Measurements from ENCODE around the gene SCGB1D4.

The SCGB1D4 gene

DNA sequence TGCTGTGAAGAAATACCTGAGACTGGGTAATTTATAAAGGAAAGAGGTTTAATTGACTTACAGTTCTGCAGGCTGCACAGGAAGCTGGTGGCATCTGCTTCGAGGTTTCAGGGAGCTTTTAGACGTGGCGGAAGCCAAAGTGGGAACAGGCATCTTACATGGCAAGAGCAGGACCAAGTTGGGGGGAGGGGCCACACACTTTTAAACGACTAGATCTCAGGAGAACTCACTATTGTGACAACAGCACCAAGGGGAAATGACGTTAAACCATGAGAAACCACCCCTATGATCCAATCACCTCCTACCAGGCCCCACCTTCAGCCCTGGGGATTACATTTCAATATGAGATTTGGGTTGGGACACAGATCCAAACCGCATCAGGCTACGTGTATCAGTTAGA is 11.1 kb upstream of the SCGB1D4 start:
- Histone ChIP-seq H3K4me3 (ENCODE audit: insufficient read depth, low read length, poor library complexity, severe bottlenecking) (no peak overlapping the region), H3K36me3 (ENCODE audit: low read length) (no peaks in the 10 kb centered on the region), H3K27ac (ENCODE audit: low read depth, low read length) (no peak overlapping the region), H3K4me2 (ENCODE audit: low read depth, low read length, poor library complexity, severe bottlenecking) (no peak overlapping the region), H3K9me3 (ENCODE audit: insufficient read depth, low read length) (no peaks in the 10 kb centered on the region), H3F3A (ENCODE audit: insufficient read depth) (no peaks in the 10 kb centered on the region), H4K20me1 (ENCODE audit: low read depth, low read length) (no peaks in the 10 kb centered on the region), H3K79me2 (ENCODE audit: insufficient read depth, low read length) (no peaks in the 10 kb centered on the region), H2AFZ (ENCODE audit: low read depth, low read length, severe bottlenecking) (no peak overlapping the region), H3K9ac (ENCODE audit: low read length) (no peak overlapping the region), H3K9me2 (replicated peaks; ENCODE audit: insufficient read depth, low read length) (no peaks in the 10 kb centered on the region), H3K27me3 (ENCODE audit: low read length) (no peaks in the 10 kb centered on the region)
- TF ChIP-seq, protein P1, sequence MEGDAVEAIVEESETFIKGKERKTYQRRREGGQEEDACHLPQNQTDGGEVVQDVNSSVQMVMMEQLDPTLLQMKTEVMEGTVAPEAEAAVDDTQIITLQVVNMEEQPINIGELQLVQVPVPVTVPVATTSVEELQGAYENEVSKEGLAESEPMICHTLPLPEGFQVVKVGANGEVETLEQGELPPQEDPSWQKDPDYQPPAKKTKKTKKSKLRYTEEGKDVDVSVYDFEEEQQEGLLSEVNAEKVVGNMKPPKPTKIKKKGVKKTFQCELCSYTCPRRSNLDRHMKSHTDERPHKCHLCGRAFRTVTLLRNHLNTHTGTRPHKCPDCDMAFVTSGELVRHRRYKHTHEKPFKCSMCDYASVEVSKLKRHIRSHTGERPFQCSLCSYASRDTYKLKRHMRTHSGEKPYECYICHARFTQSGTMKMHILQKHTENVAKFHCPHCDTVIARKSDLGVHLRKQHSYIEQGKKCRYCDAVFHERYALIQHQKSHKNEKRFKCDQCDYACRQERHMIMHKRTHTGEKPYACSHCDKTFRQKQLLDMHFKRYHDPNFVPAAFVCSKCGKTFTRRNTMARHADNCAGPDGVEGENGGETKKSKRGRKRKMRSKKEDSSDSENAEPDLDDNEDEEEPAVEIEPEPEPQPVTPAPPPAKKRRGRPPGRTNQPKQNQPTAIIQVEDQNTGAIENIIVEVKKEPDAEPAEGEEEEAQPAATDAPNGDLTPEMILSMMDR (IDR thresholded peaks at IDR 0.05; ENCODE audit: insufficient read depth, low read length, poor library complexity, severe bottlenecking), result no peak
- TF ChIP-seq EZH2phosphoT487 (conservative IDR thresholded peaks at IDR 0.05; ENCODE audit: low read length), result no peak

DNA sequence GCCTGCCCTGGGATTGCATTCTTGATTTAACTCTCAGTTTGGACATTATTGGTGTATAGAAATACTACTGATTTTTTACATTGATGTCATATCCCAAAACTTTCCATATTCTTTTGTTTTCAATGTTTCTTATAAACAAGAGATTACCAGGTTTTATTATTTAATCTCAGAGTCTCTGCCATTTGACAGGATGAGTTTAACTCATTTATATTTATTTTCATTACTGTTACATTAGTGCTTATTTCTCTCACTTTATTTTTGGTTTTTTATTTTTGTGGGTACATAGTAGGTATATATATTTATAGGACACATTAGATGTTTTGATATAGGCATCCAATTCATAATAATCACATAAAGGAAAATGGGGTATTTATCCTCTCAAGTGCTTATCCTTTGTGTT is 9.1 kb upstream of the SCGB1D4 start:
- H3K36me3 ChIP-seq (ENCODE audit: low read length), result no peaks in the 10 kb centered on the region
- H3K9me3 ChIP-seq (ENCODE audit: insufficient read depth, low read length), result no peaks in the 10 kb centered on the region
- H3F3A ChIP-seq (ENCODE audit: insufficient read depth), result no peaks in the 10 kb centered on the region
- no peak for TF ChIP-seq EZH2phosphoT487 (conservative IDR thresholded peaks at IDR 0.05; ENCODE audit: low read length)
- TF ChIP-seq, protein P1 (IDR thresholded peaks at IDR 0.05; ENCODE audit: insufficient read depth, low read length, poor library complexity, severe bottlenecking), result no peak
- H3K9ac ChIP-seq (ENCODE audit: low read length), result no peak overlapping the region
- no peak overlapping the region for H2AFZ ChIP-seq (ENCODE audit: low read depth, low read length, severe bottlenecking)
- no peaks in the 10 kb centered on the region for H3K79me2 ChIP-seq (ENCODE audit: insufficient read depth, low read length)
- H3K27ac ChIP-seq (ENCODE audit: low read depth, low read length), result no peak overlapping the region
- no peaks in the 10 kb centered on the region for H4K20me1 ChIP-seq (ENCODE audit: low read depth, low read length)
- no peak overlapping the region for H3K4me3 ChIP-seq (ENCODE audit: insufficient read depth, low read length, poor library complexity, severe bottlenecking)
- no peaks in the 10 kb centered on the region for H3K27me3 ChIP-seq (ENCODE audit: low read length)
- no peak overlapping the region for H3K4me2 ChIP-seq (ENCODE audit: low read depth, low read length, poor library complexity, severe bottlenecking)
- no peaks in the 10 kb centered on the region for H3K9me2 ChIP-seq (replicated peaks; ENCODE audit: insufficient read depth, low read length)

DNA sequence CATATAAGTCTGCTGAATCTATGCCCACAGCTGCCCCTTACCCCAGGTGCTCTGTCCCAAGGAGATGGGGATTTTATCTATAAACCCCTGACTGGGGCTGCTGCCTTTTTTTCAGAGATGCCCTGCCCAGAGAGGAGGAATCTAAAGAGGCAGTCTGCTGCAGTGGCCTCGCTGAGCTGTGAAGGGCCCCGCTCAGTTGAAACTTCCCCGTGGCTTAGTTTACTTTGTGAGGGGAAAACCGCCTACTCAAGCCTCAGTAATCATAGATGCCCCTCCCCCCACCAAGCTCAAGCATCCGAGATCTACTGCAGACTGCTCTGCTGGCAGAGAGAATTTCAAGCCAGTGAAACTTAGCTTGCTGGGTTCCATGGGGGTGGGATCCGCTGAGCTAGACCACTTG is 7.4 kb upstream of the SCGB1D4 start:
- Histone ChIP-seq H3K9ac (ENCODE audit: low read length) (no peak overlapping the region), H3K4me2 (ENCODE audit: low read depth, low read length, poor library complexity, severe bottlenecking) (no peak overlapping the region), H4K20me1 (ENCODE audit: low read depth, low read length) (no peaks in the 10 kb centered on the region), H3K36me3 (ENCODE audit: low read length) (no peaks in the 10 kb centered on the region), H3F3A (ENCODE audit: insufficient read depth) (no peaks in the 10 kb centered on the region), H3K4me3 (ENCODE audit: insufficient read depth, low read length, poor library complexity, severe bottlenecking) (no peak overlapping the region), H3K79me2 (ENCODE audit: insufficient read depth, low read length) (no peaks in the 10 kb centered on the region), H2AFZ (ENCODE audit: low read depth, low read length, severe bottlenecking) (no peak overlapping the region), H3K9me2 (replicated peaks; ENCODE audit: insufficient read depth, low read length) (no peaks in the 10 kb centered on the region), H3K27ac (ENCODE audit: low read depth, low read length) (no peak overlapping the region), H3K27me3 (ENCODE audit: low read length) (no peaks in the 10 kb centered on the region), H3K9me3 (ENCODE audit: insufficient read depth, low read length) (no peaks in the 10 kb centered on the region)
- no peak for TF ChIP-seq EZH2phosphoT487 (conservative IDR thresholded peaks at IDR 0.05; ENCODE audit: low read length)
- TF ChIP-seq, protein P1 (IDR thresholded peaks at IDR 0.05; ENCODE audit: insufficient read depth, low read length, poor library complexity, severe bottlenecking), result no peak
